IPS-18a (cell line): ENCODE measurements around the gene RHOXF1.
"Not testable (repeated sequence)": the region's sequence is repeated elsewhere in the genome, so short reads cannot be mapped to it uniquely, and the experiment has no call there.

Experiments
- H3K27ac ChIP-seq: one replicate; pipeline ENCODE4 v1.5.1; 2013; ENCODE audit warnings: low read length
- H3K27me3 ChIP-seq: one replicate; pipeline ENCODE4 v1.6.1; 2013; ENCODE audit warnings: mild to moderate bottlenecking, low read length; ENCODE audit not compliant: control insufficient read depth, insufficient read depth
- H3K36me3 ChIP-seq: one replicate; pipeline ENCODE4 v1.6.1; 2013; ENCODE audit warnings: low read depth, low read length; ENCODE audit not compliant: control insufficient read depth
- H3K4me1 ChIP-seq: one replicate; pipeline ENCODE4 v1.6.1; 2013; ENCODE audit warnings: low read depth, low read length; ENCODE audit not compliant: control insufficient read depth
- H3K4me3 ChIP-seq: one replicate; pipeline ENCODE4 v1.5.1; 2013; ENCODE audit warnings: low read length
- H3K9ac ChIP-seq: one replicate; pipeline ENCODE4 v1.6.1; 2013; ENCODE audit warnings: mild to moderate bottlenecking, low read length, moderate library complexity
- H3K9me3 ChIP-seq: one replicate; pipeline ENCODE4 v1.6.1; 2013; ENCODE audit warnings: low read depth, low read length; ENCODE audit not compliant: control insufficient read depth

The RHOXF1 gene

GRCh38 chrX:120136128-120136527 lies 20.4 kb upstream of the RHOXF1 start:
- Histone ChIP-seq H3K9ac (no peak overlapping the region), H3K4me1 (peaks cover 5% of the 10 kb centered on the region), H3K27me3 (no peaks in the 10 kb centered on the region), H3K36me3 (no peaks in the 10 kb centered on the region), H3K27ac (no peak overlapping the region), H3K4me3 (no peak overlapping the region), H3K9me3 (peaks cover 4% of the 10 kb centered on the region)

- not testable (repeated sequence) for H3K4me3 ChIP-seq, H3K9ac ChIP-seq, H3K36me3 ChIP-seq, H3K27me3 ChIP-seq, H3K4me1 ChIP-seq, H3K27ac ChIP-seq
- H3K9me3 ChIP-seq = peaks cover 13% of the 10 kb centered on the region
These were observed 12.7 kb upstream of the RHOXF1 start for GRCh38 chrX:120128306-120128846.

GRCh38 chrX:120125444-120125843 lies 9.7 kb upstream of the RHOXF1 start:
- Histone ChIP-seq H3K4me1 (peaks cover 3% of the 10 kb centered on the region), H3K36me3 (no peaks in the 10 kb centered on the region), H3K27me3 (no peaks in the 10 kb centered on the region), H3K4me3 (no peak overlapping the region), H3K27ac (no peak overlapping the region), H3K9me3 (peaks cover 13% of the 10 kb centered on the region), H3K9ac (no peak overlapping the region)

GRCh38 chrX:120120223-120120622 lies 4.5 kb upstream of the RHOXF1 start:
- H3K36me3 ChIP-seq = no peaks in the 10 kb centered on the region
- H3K9me3 ChIP-seq = no peaks in the 10 kb centered on the region
- H3K9ac ChIP-seq = no peak overlapping the region
- H3K27me3 ChIP-seq = no peaks in the 10 kb centered on the region
- peaks cover 3% of the 10 kb centered on the region for H3K4me1 ChIP-seq
- H3K4me3 ChIP-seq = no peak overlapping the region
- no peak overlapping the region for H3K27ac ChIP-seq

- Histone ChIP-seq H3K9me3 (peaks cover 6% of the 10 kb centered on the region), H3K36me3 (no peaks in the 10 kb centered on the region), H3K27me3 (no peaks in the 10 kb centered on the region), H3K27ac (no peak overlapping the region), H3K9ac (no peak overlapping the region), H3K4me3 (no peak overlapping the region), H3K4me1 (no peaks in the 10 kb centered on the region)
These were observed 4.1 kb downstream of the RHOXF1 start for GRCh38 chrX:120111611-120112010.

GRCh38 chrX:120109378-120109777 lies 6.3 kb downstream of the RHOXF1 start:
- H3K4me3 ChIP-seq = no peak overlapping the region
- no peaks in the 10 kb centered on the region for H3K36me3 ChIP-seq
- no peak overlapping the region for H3K27ac ChIP-seq
- H3K4me1 ChIP-seq = no peaks in the 10 kb centered on the region
- H3K9ac ChIP-seq = no peak overlapping the region
- H3K9me3 ChIP-seq = peaks cover 14% of the 10 kb centered on the region
- H3K27me3 ChIP-seq = no peaks in the 10 kb centered on the region

- H3K9me3 ChIP-seq = peaks cover 28% of the 10 kb centered on the region
- not testable (repeated sequence) for H3K9ac ChIP-seq, H3K36me3 ChIP-seq, H3K27ac ChIP-seq, H3K27me3 ChIP-seq, H3K4me1 ChIP-seq, H3K4me3 ChIP-seq
These were observed 11.0 kb downstream of the RHOXF1 start for GRCh38 chrX:120104707-120105106.

GRCh38 chrX:120101057-120101456 lies 14.7 kb downstream of the RHOXF1 start:
- not testable (repeated sequence) for H3K27me3 ChIP-seq, H3K4me3 ChIP-seq, H3K9ac ChIP-seq, H3K4me1 ChIP-seq, H3K27ac ChIP-seq, H3K36me3 ChIP-seq
- peaks cover 23% of the 10 kb centered on the region for H3K9me3 ChIP-seq

GRCh38 chrX:120090208-120090607 lies 25.5 kb downstream of the RHOXF1 start:
- Histone ChIP-seq H3K27me3 (no peaks in the 10 kb centered on the region), H3K9me3 (peaks cover 6% of the 10 kb centered on the region), H3K27ac (no peak overlapping the region), H3K9ac (no peak overlapping the region), H3K4me3 (no peak overlapping the region), H3K4me1 (peaks cover 5% of the 10 kb centered on the region), H3K36me3 (no peaks in the 10 kb centered on the region)

GRCh38 chrX:120087289-120088017 lies 28.3 kb downstream of the RHOXF1 start:
- H3K27ac ChIP-seq = no peak overlapping the region
- no peaks in the 10 kb centered on the region for H3K36me3 ChIP-seq
- peaks cover 5% of the 10 kb centered on the region for H3K4me1 ChIP-seq
- peaks cover 6% of the 10 kb centered on the region for H3K9me3 ChIP-seq
- H3K9ac ChIP-seq = no peak overlapping the region
- no peaks in the 10 kb centered on the region for H3K27me3 ChIP-seq
- no peak overlapping the region for H3K4me3 ChIP-seq

- H3K9me3 ChIP-seq, H3K4me1 ChIP-seq, H3K27me3 ChIP-seq: not testable (repeated sequence)
These were observed 30.0 kb downstream of the RHOXF1 start for GRCh38 chrX:120085553-120086185.

GRCh38 chrX:120077590-120077989 lies 38.1 kb downstream of the RHOXF1 start, which contains the start of gene RHOXF2B:
Gene RHOXF2B, minus strand, starts transcription at chrX:120077690. Its CDS starts 138 bp downstream, at chrX:120077552.
- not testable (repeated sequence) for H3K9me3 ChIP-seq, H3K27me3 ChIP-seq, H3K36me3 ChIP-seq, H3K4me1 ChIP-seq, H3K9ac ChIP-seq, H3K4me3 ChIP-seq, H3K27ac ChIP-seq

More at GRCh38 chrX:120085553-120086185, 30.0 kb downstream of the RHOXF1 start:
- not testable (repeated sequence) for H3K9ac ChIP-seq, H3K27ac ChIP-seq, H3K4me3 ChIP-seq, H3K36me3 ChIP-seq
